ENCODE results near the gene NDUFB5.
"Not testable (repeated sequence)": the region's sequence is repeated elsewhere in the genome, so short reads cannot be mapped to it uniquely, and the experiment has no call there.

The NDUFB5 gene

GRCh38 chr3:179640469-179640868, 35.9 kb downstream of the NDUFB5 start:
- DNase-seq = no peak

GRCh38 chr3:179642871-179643270, 38.3 kb downstream of the NDUFB5 start:
- no peak for DNase-seq

- DNase-seq = not testable (repeated sequence)
Measured at GRCh38 chr3:179643837-179644236, 39.2 kb downstream of the NDUFB5 start.

- DNase-seq = no peak
Measured at GRCh38 chr3:179646177-179646576, 41.6 kb downstream of the NDUFB5 start.

GRCh38 chr3:179651687-179652446, 47.3 kb downstream of the NDUFB5 start:
- no peak for DNase-seq

- peak; percentile 72 for DNase-seq
Measured at GRCh38 chr3:179652447-179653095, 48.0 kb downstream of the NDUFB5 start, which contains the start of gene USP13. Gene USP13 (plus strand): TSS chr3:179653040. CDS start chr3:179653226, 186 bp downstream.

- DNase-seq = peak; percentile 74
Measured at GRCh38 chr3:179653096-179653797, 48.7 kb downstream of the NDUFB5 start.

- DNase-seq = no peak
Measured at GRCh38 chr3:179655236-179655635, 50.6 kb downstream of the NDUFB5 start.

- DNase-seq = no peak
Measured at GRCh38 chr3:179658606-179659005, 54.0 kb downstream of the NDUFB5 start.

GRCh38 chr3:179660872-179661271, 56.3 kb downstream of the NDUFB5 start:
- DNase-seq = no peak

- no peak for DNase-seq
Measured at GRCh38 chr3:179661777-179662176, 57.2 kb downstream of the NDUFB5 start.

- DNase-seq = no peak
Measured at GRCh38 chr3:179663093-179663492, 58.5 kb downstream of the NDUFB5 start.

GRCh38 chr3:179666030-179666429, 61.4 kb downstream of the NDUFB5 start:
- no peak for DNase-seq

GRCh38 chr3:179666436-179667035, 61.9 kb downstream of the NDUFB5 start:
- no peak for DNase-seq

GRCh38 chr3:179668429-179668828, 63.8 kb downstream of the NDUFB5 start:
- DNase-seq = no peak

- DNase-seq = no peak
Measured at GRCh38 chr3:179670311-179670710, 65.7 kb downstream of the NDUFB5 start.

- no peak for DNase-seq
Measured at GRCh38 chr3:179671309-179671708, 66.7 kb downstream of the NDUFB5 start.

GRCh38 chr3:179671747-179672242, 67.2 kb downstream of the NDUFB5 start:
- no peak for DNase-seq

GRCh38 chr3:179672918-179673317, 68.3 kb downstream of the NDUFB5 start:
- DNase-seq = no peak

GRCh38 chr3:179673523-179673922, 68.9 kb downstream of the NDUFB5 start:
- DNase-seq = no peak

- DNase-seq = no peak
Measured at GRCh38 chr3:179676081-179676480, 71.5 kb downstream of the NDUFB5 start.
